ENCODE data around the gene THRB. TPM values are rescaled to one million over a fixed set of nuclear protein-coding genes. Genes with fewer than 3 reads are reported as not detected.

Gene THRB
- total RNA-seq, 1 donor from 2014 or later, result 32.8 TPM

DNA sequence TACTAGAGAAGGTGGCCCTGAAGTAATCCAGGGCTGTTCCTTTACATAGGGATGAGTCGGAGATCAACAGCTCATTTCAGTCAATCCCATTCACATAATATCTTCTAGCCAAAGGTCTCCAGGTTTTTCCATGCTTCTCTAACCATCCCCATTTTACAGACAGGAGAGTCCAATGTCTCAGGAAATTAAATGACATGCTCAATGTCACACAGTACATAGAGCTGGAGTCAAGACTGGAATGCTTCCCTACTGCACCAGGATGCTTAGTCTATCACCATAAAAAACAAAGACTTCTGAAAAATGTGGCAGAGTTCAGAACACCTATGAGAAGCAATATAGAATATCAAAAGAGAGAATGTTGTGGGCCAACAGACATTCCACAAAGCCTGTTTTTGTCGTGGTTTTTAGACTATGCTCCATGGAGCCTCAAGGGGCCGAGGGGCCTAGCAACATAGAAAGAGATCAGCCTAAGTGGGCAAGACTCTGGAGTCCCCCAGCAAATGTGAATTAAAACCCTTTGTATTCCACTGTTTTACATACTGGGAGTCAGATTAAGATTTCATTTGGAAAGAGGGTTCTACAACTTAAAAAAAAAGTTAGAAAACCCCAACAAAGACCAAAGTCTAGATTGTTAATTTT lies 122.0 kb downstream of the THRB start:
- Histone ChIP-seq H3K27me3 (ENCODE audit: low read depth) (no peaks in the 10 kb centered on the region), H3K4me1 (peaks cover 45% of the 10 kb centered on the region), H3K4me3 (no peak overlapping the region), H3K36me3 (no peaks in the 10 kb centered on the region), H3K27ac (replicated peaks) (peak overlapping the region; percentile 78), H3K9me3 (replicated peaks) (no peaks in the 10 kb centered on the region)
- TF ChIP-seq, protein P1, sequence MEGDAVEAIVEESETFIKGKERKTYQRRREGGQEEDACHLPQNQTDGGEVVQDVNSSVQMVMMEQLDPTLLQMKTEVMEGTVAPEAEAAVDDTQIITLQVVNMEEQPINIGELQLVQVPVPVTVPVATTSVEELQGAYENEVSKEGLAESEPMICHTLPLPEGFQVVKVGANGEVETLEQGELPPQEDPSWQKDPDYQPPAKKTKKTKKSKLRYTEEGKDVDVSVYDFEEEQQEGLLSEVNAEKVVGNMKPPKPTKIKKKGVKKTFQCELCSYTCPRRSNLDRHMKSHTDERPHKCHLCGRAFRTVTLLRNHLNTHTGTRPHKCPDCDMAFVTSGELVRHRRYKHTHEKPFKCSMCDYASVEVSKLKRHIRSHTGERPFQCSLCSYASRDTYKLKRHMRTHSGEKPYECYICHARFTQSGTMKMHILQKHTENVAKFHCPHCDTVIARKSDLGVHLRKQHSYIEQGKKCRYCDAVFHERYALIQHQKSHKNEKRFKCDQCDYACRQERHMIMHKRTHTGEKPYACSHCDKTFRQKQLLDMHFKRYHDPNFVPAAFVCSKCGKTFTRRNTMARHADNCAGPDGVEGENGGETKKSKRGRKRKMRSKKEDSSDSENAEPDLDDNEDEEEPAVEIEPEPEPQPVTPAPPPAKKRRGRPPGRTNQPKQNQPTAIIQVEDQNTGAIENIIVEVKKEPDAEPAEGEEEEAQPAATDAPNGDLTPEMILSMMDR (IDR thresholded peaks at IDR 0.05; ENCODE audit: borderline replicate concordance), result no peak
- intact Hi-C loops (cut with micrococcal nuclease), result no loop called here
- no peak for DNase-seq

DNA sequence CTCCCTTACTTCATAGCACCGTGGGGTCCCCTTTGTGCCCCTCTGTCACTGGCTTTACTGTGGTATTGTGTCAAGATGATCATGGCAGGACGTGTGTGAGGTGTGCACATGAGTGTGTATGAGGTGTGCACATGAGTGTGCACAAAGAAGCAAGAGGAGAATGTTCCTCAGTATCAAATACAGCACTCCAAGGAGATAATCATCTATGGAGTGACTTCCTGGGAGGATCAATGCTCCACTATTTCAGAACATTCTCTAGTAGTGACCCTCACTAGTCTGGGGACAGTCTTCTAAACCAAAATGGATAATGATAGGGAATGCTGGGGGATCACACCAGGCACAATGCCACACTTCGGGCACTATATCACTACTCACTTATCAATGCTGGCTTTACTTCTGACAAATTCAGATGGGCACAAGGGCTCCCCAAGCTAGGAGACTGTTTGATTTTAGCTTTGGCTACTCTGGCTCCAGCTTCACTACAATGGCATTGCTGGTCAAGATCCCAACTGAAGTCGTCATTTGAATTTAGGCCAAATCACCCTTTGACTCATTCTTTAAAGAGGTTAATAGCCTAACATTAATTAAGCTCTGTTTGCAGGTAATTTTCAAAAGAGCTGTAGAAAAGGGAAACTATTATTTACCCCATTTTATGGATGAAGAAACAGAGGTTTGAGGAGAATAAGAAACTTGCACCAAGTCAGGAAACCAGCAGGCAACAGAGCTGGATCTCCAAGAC lies 124.1 kb downstream of the THRB start:
- Histone ChIP-seq H3K4me3 (no peak overlapping the region), H3K27me3 (ENCODE audit: low read depth) (no peaks in the 10 kb centered on the region), H3K4me1 (peaks cover 40% of the 10 kb centered on the region), H3K9me3 (replicated peaks) (no peaks in the 10 kb centered on the region), H3K36me3 (no peaks in the 10 kb centered on the region), H3K27ac (replicated peaks) (no peak overlapping the region)
- intact Hi-C loops (cut with micrococcal nuclease), result no loop called here
- TF ChIP-seq, protein P1 (IDR thresholded peaks at IDR 0.05; ENCODE audit: borderline replicate concordance), result no peak
- DNase-seq, result no peak

DNA sequence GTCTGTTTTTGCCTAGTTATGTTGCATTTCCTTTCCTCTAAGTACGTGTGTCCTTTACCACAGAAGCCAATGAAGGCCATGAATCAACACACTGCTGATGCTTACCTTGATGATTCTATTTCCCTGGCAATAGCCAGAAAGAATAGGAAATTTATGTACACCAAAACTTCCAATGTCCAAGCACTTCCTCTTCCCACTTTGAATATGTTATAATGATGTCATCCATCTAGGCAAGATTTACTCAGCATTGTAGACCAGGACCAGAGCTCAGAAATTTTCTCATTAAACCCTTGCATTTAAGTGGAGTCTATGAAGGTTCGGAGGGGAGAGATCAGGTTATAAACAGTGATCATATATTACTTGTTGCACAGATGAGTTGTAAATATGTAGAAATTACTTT lies 126.0 kb downstream of the THRB start:
- Histone ChIP-seq H3K4me3 (no peak overlapping the region), H3K9me3 (replicated peaks) (no peaks in the 10 kb centered on the region), H3K27ac (replicated peaks) (no peak overlapping the region), H3K27me3 (ENCODE audit: low read depth) (no peaks in the 10 kb centered on the region), H3K36me3 (no peaks in the 10 kb centered on the region), H3K4me1 (peaks cover 35% of the 10 kb centered on the region)
- no peak for DNase-seq
- TF ChIP-seq, protein P1 (IDR thresholded peaks at IDR 0.05; ENCODE audit: borderline replicate concordance), result no peak
- intact Hi-C loops (cut with micrococcal nuclease), result no loop called here

DNA sequence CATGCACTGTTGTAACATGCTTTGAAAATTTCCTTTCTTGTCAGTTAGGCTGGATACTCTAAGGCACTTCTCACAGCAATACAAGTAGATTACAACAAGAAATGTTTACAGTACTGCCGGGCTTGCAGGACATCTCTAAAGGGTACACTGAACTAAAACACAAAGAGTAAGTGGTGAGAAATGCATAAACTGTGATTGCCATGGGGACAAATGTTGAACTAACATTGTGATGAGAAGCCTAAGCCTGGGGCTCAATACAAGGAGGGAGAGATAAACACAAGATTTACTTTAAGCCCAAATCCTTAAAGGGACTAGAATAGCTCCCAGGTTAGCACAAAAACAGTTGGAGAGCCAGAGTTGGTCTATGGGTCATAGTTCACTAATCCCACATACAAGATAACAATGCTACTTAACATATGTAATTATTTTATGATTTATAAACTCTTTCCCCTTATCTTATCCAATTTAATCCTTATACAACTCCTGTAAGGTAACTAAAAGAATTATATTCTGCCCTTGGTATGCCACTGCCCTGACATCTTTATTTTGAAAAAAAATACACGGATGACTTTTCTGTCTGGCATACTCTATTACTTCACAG lies 126.9 kb downstream of the THRB start:
- H3K36me3 ChIP-seq, result no peaks in the 10 kb centered on the region
- H3K4me1 ChIP-seq, result peaks cover 34% of the 10 kb centered on the region
- H3K9me3 ChIP-seq (replicated peaks), result no peaks in the 10 kb centered on the region
- DNase-seq, result no peak
- no peaks in the 10 kb centered on the region for H3K27me3 ChIP-seq (ENCODE audit: low read depth)
- H3K27ac ChIP-seq (replicated peaks), result no peak overlapping the region
- intact Hi-C loops (cut with micrococcal nuclease), result no loop called here
- no peak overlapping the region for H3K4me3 ChIP-seq
- TF ChIP-seq, protein P1 (IDR thresholded peaks at IDR 0.05; ENCODE audit: borderline replicate concordance), result no peak

DNA sequence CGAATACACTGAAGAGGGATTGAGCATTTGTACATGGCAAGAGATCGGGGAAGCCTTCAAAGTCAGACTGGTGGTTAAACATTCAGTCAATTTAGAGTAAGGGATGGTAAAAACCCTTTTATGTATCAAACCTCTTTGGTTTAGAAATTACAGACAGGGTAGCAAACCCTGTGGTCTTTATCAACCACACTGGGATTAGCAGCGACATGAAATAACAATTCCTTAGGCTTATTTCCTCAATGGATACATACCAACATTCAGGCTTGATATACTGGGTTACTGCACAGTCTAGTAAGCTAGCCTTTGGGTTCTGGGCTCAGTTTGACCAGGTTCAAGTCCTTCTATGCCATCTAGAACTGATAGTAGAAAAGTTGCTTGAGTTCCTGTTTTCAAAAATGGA lies 127.4 kb downstream of the THRB start:
- Histone ChIP-seq H3K4me3 (no peak overlapping the region), H3K9me3 (replicated peaks) (no peaks in the 10 kb centered on the region), H3K27ac (replicated peaks) (no peak overlapping the region), H3K27me3 (ENCODE audit: low read depth) (no peaks in the 10 kb centered on the region), H3K36me3 (no peaks in the 10 kb centered on the region), H3K4me1 (peaks cover 37% of the 10 kb centered on the region)
- intact Hi-C loops (cut with micrococcal nuclease), result no loop called here
- TF ChIP-seq, protein P1 (IDR thresholded peaks at IDR 0.05; ENCODE audit: borderline replicate concordance), result no peak
- DNase-seq, result no peak
